K562 (cell line): ENCODE measurements around the gene PNPO. TPM values are rescaled to one million over a fixed set of nuclear protein-coding genes. Genes with fewer than 3 reads are reported as not detected.

ENCODE experiments used
- ARHGAP35 ChIP-seq: fragments of 450-650 bp; IDR thresholded peaks from 2 replicates; pipeline ENCODE4 v1.6.1; 2018; ENCODE audit not compliant: partially characterized antibody
- ARID1B ChIP-seq: fragments of 450-650 bp; IDR thresholded peaks from 2 replicates; pipeline ENCODE4 v1.6.1; 2016; ENCODE audit warnings: antibody characterized with exemption, mild to moderate bottlenecking, inconsistent platforms
- KDM1A ChIP-seq, 2 experiments: fragments of 450-650 bp; IDR thresholded peaks; 2 replicates each; pipeline ENCODE4 v1.6.1; 2016; ENCODE audit warnings: mild to moderate bottlenecking in 2 of 2
- RFX5 ChIP-seq: IDR thresholded peaks from 2 replicates; pipeline ENCODE4 v1.6.1; 2011; ENCODE audit warnings: low read depth, mild to moderate bottlenecking, improper control_type of control experiment, low read length
- TRIM28 ChIP-seq: fragments of 450-650 bp; IDR thresholded peaks from 2 replicates; pipeline ENCODE4 v1.6.1; 2017
- XRCC4 ChIP-seq: IDR thresholded peaks from one replicate; pipeline ENCODE4 v1.6.1; 2011; ENCODE audit not compliant: insufficient read depth, insufficient read length; ENCODE audit errors: extremely low read depth
- ZNF140 ChIP-seq: fragments of 250-450 bp; sonication (Bioruptor Pico); IDR thresholded peaks from 2 replicates; pipeline ENCODE4 v1.8.0; 2021; ENCODE audit warnings: moderate library complexity, mild to moderate bottlenecking, inconsistent platforms
- ZNF224 ChIP-seq: sonication (generic); formaldehyde crosslinking; IDR thresholded peaks from 2 replicates; pipeline ENCODE4 v1.8.0; 2022; ENCODE audit warnings: mild to moderate bottlenecking, missing genetic modification reagents
- ZNF431 ChIP-seq: sonication (generic); formaldehyde crosslinking; IDR thresholded peaks from 2 replicates; pipeline ENCODE4 v1.8.0; 2022; ENCODE audit warnings: mild to moderate bottlenecking, missing genetic modification reagents
- polyA plus RNA-seq, 8 experiments: library from polyadenylated mRNA; depleted of rRNA in 4 of 8; stranded (reverse) in 5 of 8; unstranded in 3 of 8; fragments of >200 nt; fragmentation: Nextera tagmentation in 2 of 8; fragmentation: Illumina TruSeq in 1 of 8; extraction: Ambion mirVana in 2 of 8; extraction: Trizol in 1 of 8; gene quantifications; 2 replicates each; pipeline versions ENCODE4 v1.2.1 to v1.2.3, GENCODE V29; 2011 to 2014; ENCODE audit warnings: inconsistent platforms in 1 of 8, missing spikeins in 1 of 8
- total RNA-seq, 7 experiments: library from RNA; depleted of rRNA in 6 of 7; stranded (reverse); fragments of >200 nt in 6 of 7; fragmentation: Illumina TruSeq in 2 of 7; extraction: Trizol in 2 of 7; gene quantifications; 2 replicates each; pipeline versions ENCODE4 v1.2.1 to v1.2.3, GENCODE V29; 2011 to 2021; ENCODE audit warnings: low replicate concordance in 1 of 7
- TF ChIP-seq, protein P1 (sequence below): fragments of 450-650 bp; formaldehyde crosslinking; IDR thresholded peaks from 2 replicates; pipeline ENCODE4 v1.4.0; 2020; ENCODE audit warnings: mild to moderate bottlenecking, mixed read lengths
- TF ChIP-seq, protein P2 (sequence below), 2 experiments: fragments of 250-450 bp in 1 of 2; fragments of 450-650 bp in 1 of 2; sonication (Bioruptor Pico) in 1 of 2; IDR thresholded peaks; 2 replicates each; pipeline versions ENCODE4 v1.6.1 to v1.8.0; 2016 to 2021; ENCODE audit warnings: mild to moderate bottlenecking in 2 of 2, moderate library complexity in 2 of 2, missing compliant biosample characterization in 1 of 2, missing genetic modification characterization in 1 of 2
- TF ChIP-seq, protein P3 (sequence below): fragments of 450-650 bp; conservative IDR thresholded peaks from 2 replicates; pipeline ENCODE4 v1.6.1; 2016; ENCODE audit warnings: missing genetic modification characterization, low read depth, mild to moderate bottlenecking, missing compliant biosample characterization, moderate library complexity
- TF ChIP-seq, protein P4 (sequence below), 2 experiments: fragments of 450-650 bp; formaldehyde crosslinking in 1 of 2; IDR thresholded peaks; 2 replicates each; pipeline versions ENCODE4 v1.4.0 to v1.6.1; 2014 to 2020; ENCODE audit warnings: mild to moderate bottlenecking in 2 of 2, borderline replicate concordance in 1 of 2, low read depth in 1 of 2

Gene PNPO
- total and polyA plus RNA-seq, 9 of the 15 experiments (the other 6 are each of a cell fraction or from before 2014, with no cell fraction given) = 16.6 to 39.0 (median 27.4) TPM

DNA sequence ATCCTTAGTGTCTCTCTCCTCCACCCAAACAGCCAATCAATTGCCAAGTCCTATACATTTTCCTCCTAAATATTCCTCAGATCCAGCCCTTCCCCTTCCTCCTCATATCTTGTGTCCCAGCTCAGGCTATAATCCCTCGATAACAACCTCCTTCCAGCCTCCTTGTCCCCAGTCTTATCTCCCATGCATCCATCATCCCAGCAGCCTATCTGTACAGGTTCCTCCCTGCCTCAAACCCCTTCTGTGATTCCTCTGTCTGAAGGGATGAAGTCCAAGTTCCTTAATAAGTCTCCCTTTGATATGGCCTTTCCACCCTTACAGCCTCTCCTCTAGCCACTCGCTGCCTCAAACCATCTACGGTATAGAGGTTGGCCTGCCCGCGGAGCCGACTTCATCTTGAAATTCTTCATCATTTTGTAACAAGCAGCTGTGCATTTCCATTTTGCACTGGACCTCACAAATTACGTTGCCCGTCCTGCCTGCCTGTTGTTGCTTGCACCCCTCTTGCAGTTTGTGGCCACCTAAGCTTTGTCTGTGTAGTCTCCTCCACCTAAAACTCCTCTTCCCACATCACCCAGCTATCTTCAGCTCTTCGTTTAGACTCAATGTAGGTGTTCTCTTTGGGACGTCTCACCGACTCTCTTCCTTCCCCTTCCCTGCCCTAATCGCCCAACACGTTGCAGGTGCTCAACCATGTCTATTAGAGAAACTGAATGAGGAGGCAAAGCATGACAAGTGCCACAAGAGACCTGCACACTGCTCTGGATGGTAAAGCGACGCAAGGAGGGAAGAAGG, 28.8 kb downstream of the PNPO start (continued):
- no peak for TF ChIP-seq TRIM28
- TF ChIP-seq, protein P1, sequence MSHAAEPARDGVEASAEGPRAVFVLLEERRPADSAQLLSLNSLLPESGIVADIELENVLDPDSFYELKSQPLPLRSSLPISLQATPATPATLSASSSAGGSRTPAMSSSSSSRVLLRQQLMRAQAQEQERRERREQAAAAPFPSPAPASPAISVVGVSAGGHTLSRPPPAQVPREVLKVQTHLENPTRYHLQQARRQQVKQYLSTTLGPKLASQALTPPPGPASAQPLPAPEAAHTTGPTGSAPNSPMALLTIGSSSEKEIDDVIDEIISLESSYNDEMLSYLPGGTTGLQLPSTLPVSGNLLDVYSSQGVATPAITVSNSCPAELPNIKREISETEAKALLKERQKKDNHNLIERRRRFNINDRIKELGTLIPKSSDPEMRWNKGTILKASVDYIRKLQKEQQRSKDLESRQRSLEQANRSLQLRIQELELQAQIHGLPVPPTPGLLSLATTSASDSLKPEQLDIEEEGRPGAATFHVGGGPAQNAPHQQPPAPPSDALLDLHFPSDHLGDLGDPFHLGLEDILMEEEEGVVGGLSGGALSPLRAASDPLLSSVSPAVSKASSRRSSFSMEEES (CRISPR knock-in tag) = no peak
- no peak for TF ChIP-seq XRCC4
- no peak for TF ChIP-seq ZNF140 (CRISPR knock-in tag)
- TF ChIP-seq ARHGAP35 = no peak
- TF ChIP-seq, protein P2, sequence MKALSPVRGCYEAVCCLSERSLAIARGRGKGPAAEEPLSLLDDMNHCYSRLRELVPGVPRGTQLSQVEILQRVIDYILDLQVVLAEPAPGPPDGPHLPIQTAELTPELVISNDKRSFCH (CRISPR knock-in tag; IDR thresholded peaks at IDR 0.05) = no peak
- TF ChIP-seq, protein P2 (tag; IDR thresholded peaks at IDR 0.05) = 0 out of 2 replicates have a peak, but pooled peaks have one; percentile 24
- TF ChIP-seq KDM1A (IDR thresholded peaks at IDR 0.05) = peak in 1 of 2 experiments; percentile 41; a peak in 1 of 4 replicates
- TF ChIP-seq ZNF431 (CRISPR knock-in tag) = no peak
- TF ChIP-seq ZNF224 = no peak
- TF ChIP-seq, protein P3, sequence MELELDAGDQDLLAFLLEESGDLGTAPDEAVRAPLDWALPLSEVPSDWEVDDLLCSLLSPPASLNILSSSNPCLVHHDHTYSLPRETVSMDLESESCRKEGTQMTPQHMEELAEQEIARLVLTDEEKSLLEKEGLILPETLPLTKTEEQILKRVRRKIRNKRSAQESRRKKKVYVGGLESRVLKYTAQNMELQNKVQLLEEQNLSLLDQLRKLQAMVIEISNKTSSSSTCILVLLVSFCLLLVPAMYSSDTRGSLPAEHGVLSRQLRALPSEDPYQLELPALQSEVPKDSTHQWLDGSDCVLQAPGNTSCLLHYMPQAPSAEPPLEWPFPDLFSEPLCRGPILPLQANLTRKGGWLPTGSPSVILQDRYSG = no peak
- TF ChIP-seq RFX5 = no peak
- TF ChIP-seq, protein P4, sequence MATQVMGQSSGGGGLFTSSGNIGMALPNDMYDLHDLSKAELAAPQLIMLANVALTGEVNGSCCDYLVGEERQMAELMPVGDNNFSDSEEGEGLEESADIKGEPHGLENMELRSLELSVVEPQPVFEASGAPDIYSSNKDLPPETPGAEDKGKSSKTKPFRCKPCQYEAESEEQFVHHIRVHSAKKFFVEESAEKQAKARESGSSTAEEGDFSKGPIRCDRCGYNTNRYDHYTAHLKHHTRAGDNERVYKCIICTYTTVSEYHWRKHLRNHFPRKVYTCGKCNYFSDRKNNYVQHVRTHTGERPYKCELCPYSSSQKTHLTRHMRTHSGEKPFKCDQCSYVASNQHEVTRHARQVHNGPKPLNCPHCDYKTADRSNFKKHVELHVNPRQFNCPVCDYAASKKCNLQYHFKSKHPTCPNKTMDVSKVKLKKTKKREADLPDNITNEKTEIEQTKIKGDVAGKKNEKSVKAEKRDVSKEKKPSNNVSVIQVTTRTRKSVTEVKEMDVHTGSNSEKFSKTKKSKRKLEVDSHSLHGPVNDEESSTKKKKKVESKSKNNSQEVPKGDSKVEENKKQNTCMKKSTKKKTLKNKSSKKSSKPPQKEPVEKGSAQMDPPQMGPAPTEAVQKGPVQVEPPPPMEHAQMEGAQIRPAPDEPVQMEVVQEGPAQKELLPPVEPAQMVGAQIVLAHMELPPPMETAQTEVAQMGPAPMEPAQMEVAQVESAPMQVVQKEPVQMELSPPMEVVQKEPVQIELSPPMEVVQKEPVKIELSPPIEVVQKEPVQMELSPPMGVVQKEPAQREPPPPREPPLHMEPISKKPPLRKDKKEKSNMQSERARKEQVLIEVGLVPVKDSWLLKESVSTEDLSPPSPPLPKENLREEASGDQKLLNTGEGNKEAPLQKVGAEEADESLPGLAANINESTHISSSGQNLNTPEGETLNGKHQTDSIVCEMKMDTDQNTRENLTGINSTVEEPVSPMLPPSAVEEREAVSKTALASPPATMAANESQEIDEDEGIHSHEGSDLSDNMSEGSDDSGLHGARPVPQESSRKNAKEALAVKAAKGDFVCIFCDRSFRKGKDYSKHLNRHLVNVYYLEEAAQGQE (IDR thresholded peaks at IDR 0.05; ENCODE audit: borderline replicate concordance) = no peak
- TF ChIP-seq, protein P4 (CRISPR knock-in tag; IDR thresholded peaks at IDR 0.05; ENCODE audit: low read depth) = no peak
- TF ChIP-seq ARID1B = peak; percentile 44
